ENCODE data around the gene MTCL1. TPM values are rescaled to one million over a fixed set of nuclear protein-coding genes. Genes with fewer than 3 reads are reported as not detected.

Gene MTCL1
- total RNA-seq, 1 donor = 59.6 TPM

GRCh38 chr18:8771930-8772329 lies 66.6 kb downstream of the MTCL1 start:
- TF ChIP-seq, protein P1, sequence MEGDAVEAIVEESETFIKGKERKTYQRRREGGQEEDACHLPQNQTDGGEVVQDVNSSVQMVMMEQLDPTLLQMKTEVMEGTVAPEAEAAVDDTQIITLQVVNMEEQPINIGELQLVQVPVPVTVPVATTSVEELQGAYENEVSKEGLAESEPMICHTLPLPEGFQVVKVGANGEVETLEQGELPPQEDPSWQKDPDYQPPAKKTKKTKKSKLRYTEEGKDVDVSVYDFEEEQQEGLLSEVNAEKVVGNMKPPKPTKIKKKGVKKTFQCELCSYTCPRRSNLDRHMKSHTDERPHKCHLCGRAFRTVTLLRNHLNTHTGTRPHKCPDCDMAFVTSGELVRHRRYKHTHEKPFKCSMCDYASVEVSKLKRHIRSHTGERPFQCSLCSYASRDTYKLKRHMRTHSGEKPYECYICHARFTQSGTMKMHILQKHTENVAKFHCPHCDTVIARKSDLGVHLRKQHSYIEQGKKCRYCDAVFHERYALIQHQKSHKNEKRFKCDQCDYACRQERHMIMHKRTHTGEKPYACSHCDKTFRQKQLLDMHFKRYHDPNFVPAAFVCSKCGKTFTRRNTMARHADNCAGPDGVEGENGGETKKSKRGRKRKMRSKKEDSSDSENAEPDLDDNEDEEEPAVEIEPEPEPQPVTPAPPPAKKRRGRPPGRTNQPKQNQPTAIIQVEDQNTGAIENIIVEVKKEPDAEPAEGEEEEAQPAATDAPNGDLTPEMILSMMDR (IDR thresholded peaks at IDR 0.05; ENCODE audit: insufficient read depth, low read depth, low read length) = no peak
- DNase-seq (ENCODE audit: low read depth) = no peak
- no peak overlapping the region for H3K4me3 ChIP-seq (ENCODE audit: low read depth, low read length)

DNA sequence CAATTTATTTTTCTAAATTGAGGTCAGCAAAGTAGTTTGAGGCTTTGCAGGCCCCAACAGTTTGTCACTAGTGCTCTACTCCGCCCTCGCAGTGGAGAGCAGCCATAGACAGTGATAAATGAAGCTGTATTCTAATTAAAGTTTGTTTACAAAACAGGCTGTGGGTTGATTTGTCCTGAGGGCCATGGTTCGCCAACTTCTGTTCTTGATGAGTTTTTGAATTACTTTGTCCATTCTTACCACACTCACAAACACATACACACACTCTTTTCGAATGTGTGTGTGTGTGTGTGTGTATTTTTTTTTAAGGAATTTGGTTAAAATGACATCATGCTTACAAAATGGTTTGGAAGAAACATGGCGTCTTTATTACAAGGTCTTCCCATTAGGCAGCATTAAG lies 68.6 kb downstream of the MTCL1 start:
- H3K4me3 ChIP-seq (ENCODE audit: low read depth, low read length) = no peak overlapping the region
- peak; percentile 82 for DNase-seq (ENCODE audit: low read depth)
- TF ChIP-seq, protein P1 (IDR thresholded peaks at IDR 0.05; ENCODE audit: insufficient read depth, low read depth, low read length) = no peak

DNA sequence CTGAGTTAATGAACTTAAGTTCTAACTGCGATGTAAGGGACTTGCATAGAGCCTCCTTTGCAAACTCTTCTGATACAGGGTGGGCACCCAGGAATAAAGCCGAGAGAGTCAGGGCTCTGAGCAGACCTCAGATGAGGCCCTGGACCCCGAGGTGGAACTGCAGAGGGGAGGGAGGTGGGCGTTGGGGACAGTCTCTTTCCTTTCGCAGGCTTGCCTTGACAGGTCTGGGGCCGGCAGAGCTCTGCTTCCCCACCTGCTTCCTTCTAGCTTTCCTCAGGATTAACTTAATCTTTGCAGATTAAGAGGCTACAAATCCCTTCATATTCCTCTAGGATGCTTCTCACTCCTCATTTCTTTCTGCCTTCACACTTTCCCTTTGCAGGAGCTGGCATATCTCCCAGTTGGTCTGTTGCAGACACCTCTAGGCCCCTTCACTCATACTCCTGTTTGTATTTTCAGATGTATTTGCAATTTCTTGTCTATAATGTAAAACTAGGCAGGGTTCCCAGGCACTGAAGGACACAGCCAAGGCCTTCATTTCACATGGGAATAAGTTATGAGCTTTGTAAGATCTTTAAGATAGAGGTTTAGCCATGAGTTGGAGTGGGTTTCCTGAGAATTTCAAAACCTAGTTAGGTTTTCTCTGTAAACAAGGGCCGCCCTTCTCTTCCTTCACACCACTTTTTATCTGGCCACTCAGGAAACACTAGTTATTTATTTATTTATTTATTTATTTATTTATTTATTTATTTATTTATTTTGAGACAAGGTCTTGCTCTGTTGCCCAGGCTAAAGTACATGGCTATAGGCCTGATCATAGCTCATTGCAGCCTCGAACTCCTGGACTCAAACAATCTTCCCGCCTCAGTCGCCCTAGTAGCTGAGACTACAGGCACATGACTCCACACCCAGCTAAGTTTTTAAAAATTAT lies 70.9 kb downstream of the MTCL1 start:
- no peak overlapping the region for H3K4me3 ChIP-seq (ENCODE audit: low read depth, low read length)
- peak; percentile 54 for DNase-seq (ENCODE audit: low read depth)
- TF ChIP-seq, protein P1 (IDR thresholded peaks at IDR 0.05; ENCODE audit: insufficient read depth, low read depth, low read length) = no peak

GRCh38 chr18:8777846-8778245 lies 72.5 kb downstream of the MTCL1 start:
- no peak for DNase-seq (ENCODE audit: low read depth)
- no peak overlapping the region for H3K4me3 ChIP-seq (ENCODE audit: low read depth, low read length)
- TF ChIP-seq, protein P1 (IDR thresholded peaks at IDR 0.05; ENCODE audit: insufficient read depth, low read depth, low read length) = no peak

DNA sequence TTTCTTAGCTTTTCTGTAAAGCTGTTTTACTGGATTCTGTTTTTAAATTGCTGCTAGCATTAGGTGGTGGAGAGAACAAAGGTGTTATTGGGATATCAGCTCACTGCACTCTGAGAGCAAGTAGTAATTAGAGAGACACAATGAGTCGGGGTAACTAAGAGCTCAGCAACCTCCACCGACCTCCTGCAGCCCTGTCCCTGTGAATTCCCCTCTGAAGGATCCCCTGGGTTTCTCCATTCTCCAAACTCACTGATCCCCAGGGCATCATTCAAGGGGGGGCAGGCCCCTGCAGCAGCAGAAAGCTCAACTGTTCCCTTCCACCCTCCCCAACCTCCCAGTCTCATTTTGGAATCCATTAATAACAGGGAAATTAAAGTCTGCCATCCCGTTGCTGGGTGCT lies 73.0 kb downstream of the MTCL1 start:
- H3K4me3 ChIP-seq (ENCODE audit: low read depth, low read length) = no peak overlapping the region
- TF ChIP-seq, protein P1 (IDR thresholded peaks at IDR 0.05; ENCODE audit: insufficient read depth, low read depth, low read length) = no peak
- no peak for DNase-seq (ENCODE audit: low read depth)

DNA sequence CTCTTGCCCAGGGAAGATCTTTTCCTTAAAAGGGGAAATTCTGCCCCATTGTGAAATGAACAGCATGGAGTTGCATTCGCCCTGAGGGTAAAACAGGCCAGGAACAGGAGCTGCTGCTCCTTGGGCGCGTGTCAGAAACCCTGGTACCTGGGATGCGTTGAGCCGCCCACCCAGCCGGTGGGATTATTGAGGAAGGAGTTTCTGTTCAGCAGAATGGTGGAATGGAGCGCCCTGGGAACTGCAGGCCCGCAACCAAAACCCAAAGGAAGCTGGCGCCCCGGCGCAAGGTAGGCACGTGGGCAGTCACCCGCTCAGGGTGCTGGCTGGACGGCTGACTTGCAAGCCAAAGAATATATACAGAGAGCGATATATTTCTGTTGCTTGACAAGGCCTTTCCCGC lies 73.5 kb downstream of the MTCL1 start:
- TF ChIP-seq, protein P1 (IDR thresholded peaks at IDR 0.05; ENCODE audit: insufficient read depth, low read depth, low read length) = no peak
- H3K4me3 ChIP-seq (ENCODE audit: low read depth, low read length) = no peak overlapping the region
- no peak for DNase-seq (ENCODE audit: low read depth)

Measured in fibroblast of villous mesenchyme (primary cell).